Measurements from ENCODE around the gene ESR2. TPM values are rescaled to one million over a fixed set of nuclear protein-coding genes. Genes with fewer than 3 reads are reported as not detected.
A peak's percentile ranks its signal among the peaks of the same experiment; 100 is the strongest.
"Not testable (repeated sequence)": the region's sequence is repeated elsewhere in the genome, so short reads cannot be mapped to it uniquely, and the experiment has no call there.

ESR2 gene
- 0.64 and 1.3 TPM in 2 replicates for polyA plus RNA-seq (2014; cell fraction: cytosol; rRNA removed)
- polyA plus RNA-seq (2014; cell fraction: nucleus; rRNA removed): 0.08 and 0.91 TPM in 2 replicates

- DNase-seq (ENCODE audit: low spot score): peak; percentile 15
Observed at GRCh38 chr14:64293976-64294671, at the start of gene ESR2. TSS of gene ESR2 (minus strand) at chr14:64294371. CDS start at chr14:64282985, 11,386 bp downstream.

- peak; percentile 7 for DNase-seq (ENCODE audit: low spot score)
Observed at GRCh38 chr14:64340560-64341196, 46.5 kb upstream of the ESR2 start.

GRCh38 chr14:64338616-64339316 lies 44.6 kb upstream of the ESR2 start:
- DNase-seq (ENCODE audit: low spot score): peak; percentile 99

GRCh38 chr14:64337888-64338615 lies 43.9 kb upstream of the ESR2 start:
- peak; percentile 86 for DNase-seq (ENCODE audit: low spot score)

GRCh38 chr14:64329149-64329548 lies 35.0 kb upstream of the ESR2 start:
- no peak for DNase-seq (ENCODE audit: low spot score)

- no peak for DNase-seq (ENCODE audit: low spot score)
Observed at GRCh38 chr14:64326502-64326901, 32.3 kb upstream of the ESR2 start.

- no peak for DNase-seq (ENCODE audit: low spot score)
Observed at GRCh38 chr14:64324895-64325294, 30.7 kb upstream of the ESR2 start.

- DNase-seq (ENCODE audit: low spot score): no peak
Observed at GRCh38 chr14:64324461-64324860, 30.3 kb upstream of the ESR2 start.

- not testable (repeated sequence) for DNase-seq (ENCODE audit: low spot score)
Observed at GRCh38 chr14:64320362-64320761, 26.2 kb upstream of the ESR2 start.

GRCh38 chr14:64318695-64319094 lies 24.5 kb upstream of the ESR2 start:
- DNase-seq (ENCODE audit: low spot score): not testable (repeated sequence)

GRCh38 chr14:64303471-64303917 lies 9.3 kb upstream of the ESR2 start:
- DNase-seq (ENCODE audit: low spot score): peak; percentile 62

- no peak for DNase-seq (ENCODE audit: low spot score)
Observed at GRCh38 chr14:64298773-64299172, 4.6 kb upstream of the ESR2 start.

GRCh38 chr14:64296561-64296960 lies 2.4 kb upstream of the ESR2 start:
- no peak for DNase-seq (ENCODE audit: low spot score)

- peak; percentile 56 for DNase-seq (ENCODE audit: low spot score)
Observed at GRCh38 chr14:64294672-64295413, 672 bp upstream of the ESR2 start.

- no peak for DNase-seq (ENCODE audit: low spot score)
Observed at GRCh38 chr14:64292197-64292596, 2.0 kb downstream of the ESR2 start.

- no peak for DNase-seq (ENCODE audit: low spot score)
Observed at GRCh38 chr14:64289571-64289970, 4.6 kb downstream of the ESR2 start.

- no peak for DNase-seq (ENCODE audit: low spot score)
Observed at GRCh38 chr14:64281805-64282204, 12.4 kb downstream of the ESR2 start.

GRCh38 chr14:64279704-64280668 lies 14.2 kb downstream of the ESR2 start:
- DNase-seq (ENCODE audit: low spot score): no peak

- DNase-seq (ENCODE audit: low spot score): no peak
Observed at GRCh38 chr14:64278458-64278857, 15.7 kb downstream of the ESR2 start.

GRCh38 chr14:64272019-64272418 lies 22.2 kb downstream of the ESR2 start:
- DNase-seq (ENCODE audit: low spot score): no peak
